ENCODE data around the gene CD38.

DNA sequence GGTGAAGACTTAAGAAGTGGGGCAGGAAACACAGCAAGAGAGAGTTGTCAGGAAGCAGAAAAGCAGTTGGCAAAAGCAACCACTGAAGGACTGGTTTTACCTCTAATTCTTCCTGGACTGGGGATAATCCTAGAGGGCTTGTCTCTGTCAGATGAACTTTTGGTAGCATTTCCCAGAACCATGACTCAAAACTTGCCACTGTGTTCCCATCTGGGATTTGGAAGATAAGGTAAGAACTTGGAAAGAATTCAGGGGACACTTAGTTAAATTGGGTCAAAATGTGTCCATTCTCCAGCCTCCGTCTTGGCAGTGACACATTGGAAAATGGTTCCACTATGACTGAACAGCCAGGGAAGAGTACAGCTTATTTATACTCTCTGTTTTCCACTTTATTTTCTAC is 55.7 kb downstream of the CD38 start:
- no peak for TF ChIP-seq CTCF (IDR thresholded peaks at IDR 0.05)
- TF ChIP-seq POLR2A (IDR thresholded peaks at IDR 0.05): no peak
- TF ChIP-seq POLR2AphosphoS5 (IDR thresholded peaks at IDR 0.05): no peak
